Stimulated activated CD4-positive, alpha-beta T cell treated with anti-CD3 and anti-CD28 coated beads, Interleukin-4, amount 100 ng/mL, for 48 hours (primary cell): Measurements from ENCODE around the gene COX7B2.

Experiments
- DNase-seq, 2 donors: peaks; one replicate each; pipeline ENCODE4 v3.0.0-alpha.2; 2020; ENCODE audit warnings: low read depth in 2 of 2

The COX7B2 gene

DNA sequence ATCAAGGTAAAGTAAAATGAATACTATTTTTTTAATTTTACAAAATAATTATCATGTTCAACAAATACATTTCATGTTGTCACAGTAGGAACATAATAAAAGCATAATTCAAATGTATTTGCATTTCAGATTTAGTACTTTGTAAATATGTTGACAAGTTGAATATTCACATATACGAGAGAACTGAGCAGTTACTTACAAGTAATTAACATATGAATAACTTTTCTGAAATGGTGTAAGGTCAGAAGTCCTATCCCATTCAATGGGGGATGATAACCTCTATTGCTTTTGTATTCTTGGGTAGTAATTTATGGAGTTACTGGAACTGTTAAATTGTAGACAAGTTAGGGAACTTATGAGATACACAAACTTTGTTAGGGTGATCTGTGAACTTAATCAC lies 191.1 kb downstream of the COX7B2 start:
- DNase-seq: no peak

DNA sequence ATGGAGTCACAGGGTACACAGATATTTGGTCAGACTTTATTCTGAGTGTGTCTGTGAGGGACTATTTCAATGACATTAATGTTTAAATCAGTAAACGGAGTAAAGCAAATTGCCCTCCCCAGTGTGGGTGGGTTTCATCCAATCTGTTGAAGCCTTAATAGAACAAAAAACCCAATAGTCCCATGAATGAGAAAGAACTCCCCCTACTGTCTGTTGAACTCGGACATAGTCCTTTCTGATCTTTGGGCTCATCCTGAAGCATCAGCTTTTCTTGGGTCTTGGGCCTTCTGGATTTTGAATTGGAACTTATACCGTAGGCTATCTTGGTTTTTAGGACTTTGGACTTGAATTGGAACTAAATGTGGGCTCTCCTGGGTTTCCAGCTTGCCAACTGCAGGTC lies 193.6 kb downstream of the COX7B2 start:
- no peak for DNase-seq

GRCh38 chr4:46698891-46699290 lies 210.2 kb downstream of the COX7B2 start:
- no peak for DNase-seq
